HEK293 (cell line): Measurements from ENCODE around the gene OXCT2.

ENCODE experiments used
- CTCF ChIA-PET: fragments of 350-600 bp; formaldehyde crosslinking; extraction: SDS; loops from one replicate; lab custom pipeline; 2021; ENCODE audit warnings: antibody characterized with exemption; lab: Yijun Ruan, JAX
- POLR2A ChIA-PET: fragments of 300-600 bp; formaldehyde crosslinking; extraction: SDS; loops from one replicate; lab custom pipeline; 2020; ENCODE audit warnings: antibody characterized with exemption, inconsistent platforms; lab: Yijun Ruan, JAX
- H3K27ac ChIP-seq: fragments of 200-500 bp; sonication (Bioruptor generic); 2 replicates; pipeline ENCODE4 v1.5.1; 2014; ENCODE audit warnings: low read depth, low read length, control low read depth, inconsistent platforms; ENCODE audit errors: extremely low read depth
- H3K36me3 ChIP-seq, 2 experiments: fragments of 200-500 bp in 1 of 2; sonication (Bioruptor generic) in 1 of 2; 1 replicate in 1 of 2; 2 replicates in 1 of 2; pipeline ENCODE4 v1.5.1; 2014 to 2017; ENCODE audit warnings: inconsistent platforms in 2 of 2, low read length in 2 of 2; ENCODE audit not compliant: control insufficient read depth in 2 of 2, insufficient read depth in 1 of 2
- H3K4me1 ChIP-seq: fragments of 200-500 bp; sonication (Bioruptor generic); 2 replicates; pipeline ENCODE4 v1.5.1; 2014; ENCODE audit warnings: mild to moderate bottlenecking, low read length, inconsistent platforms; ENCODE audit not compliant: control insufficient read depth, insufficient read depth
- H3K4me3 ChIP-seq: 2 replicates; pipeline ENCODE4 v1.5.1; 2011; ENCODE audit warnings: low read depth, mild to moderate bottlenecking, control low read depth, low read length, moderate library complexity
- H3K9me3 ChIP-seq: fragments of 200-500 bp; sonication (Bioruptor generic); 2 replicates; pipeline ENCODE4 v1.5.1; 2014; ENCODE audit warnings: low read depth, low read length, inconsistent platforms; ENCODE audit not compliant: control insufficient read depth, insufficient read depth
- HIC1 ChIP-seq: fragments of 450-650 bp; formaldehyde crosslinking; IDR thresholded peaks from 2 replicates; pipeline ENCODE4 v1.5.1; 2016; ENCODE audit warnings: missing biosample characterization, missing genetic modification characterization
- MZF1 ChIP-seq: fragments of 450-650 bp; formaldehyde crosslinking; IDR thresholded peaks from 2 replicates; pipeline ENCODE4 v1.5.1; 2017; ENCODE audit warnings: missing biosample characterization, missing genetic modification characterization, borderline replicate concordance
- PBX3 ChIP-seq: sonication (generic); formaldehyde crosslinking; IDR thresholded peaks from 2 replicates; pipeline ENCODE4 v1.8.1; 2022; ENCODE audit warnings: mild to moderate bottlenecking, moderate library complexity, missing genetic modification reagents
- REST ChIP-seq: fragments of 450-650 bp; formaldehyde crosslinking; IDR thresholded peaks from 2 replicates; pipeline ENCODE4 v1.5.1; 2016; ENCODE audit warnings: missing biosample characterization, missing genetic modification characterization
- WT1 ChIP-seq: fragments of 450-650 bp; formaldehyde crosslinking; IDR thresholded peaks from 2 replicates; pipeline ENCODE4 v1.5.1; 2016; ENCODE audit warnings: missing biosample characterization, missing genetic modification characterization
- ZFHX2 ChIP-seq: fragments of 450-650 bp; formaldehyde crosslinking; conservative IDR thresholded peaks from 2 replicates; pipeline ENCODE4 v1.5.1; 2016; ENCODE audit warnings: missing biosample characterization, missing genetic modification characterization
- ZFP41 ChIP-seq: fragments of 450-650 bp; formaldehyde crosslinking; IDR thresholded peaks from 2 replicates; pipeline ENCODE4 v1.5.1; 2016; ENCODE audit warnings: missing biosample characterization, missing genetic modification characterization, borderline replicate concordance
- ZNF114 ChIP-seq: fragments of 450-650 bp; formaldehyde crosslinking; IDR thresholded peaks from 2 replicates; pipeline ENCODE4 v1.5.0; 2017; ENCODE audit warnings: missing biosample characterization, missing genetic modification characterization
- ZNF138 ChIP-seq: fragments of 450-650 bp; formaldehyde crosslinking; IDR thresholded peaks from 2 replicates; pipeline ENCODE4 v1.5.1; 2016; ENCODE audit warnings: missing biosample characterization, missing genetic modification characterization, borderline replicate concordance
- ZNF146 ChIP-seq: fragments of 450-650 bp; formaldehyde crosslinking; IDR thresholded peaks from 2 replicates; pipeline ENCODE4 v1.5.1; 2016; ENCODE audit warnings: missing biosample characterization, missing genetic modification characterization
- ZNF19 ChIP-seq: fragments of 450-650 bp; formaldehyde crosslinking; IDR thresholded peaks from 2 replicates; pipeline ENCODE4; 2016; ENCODE audit warnings: missing biosample characterization, missing genetic modification characterization, low read depth
- ZNF202 ChIP-seq: fragments of 450-650 bp; formaldehyde crosslinking; IDR thresholded peaks from 2 replicates; pipeline ENCODE4 v1.5.1; 2016; ENCODE audit warnings: missing biosample characterization, missing genetic modification characterization, borderline replicate concordance
- ZNF211 ChIP-seq: fragments of 450-650 bp; formaldehyde crosslinking; IDR thresholded peaks from 2 replicates; pipeline ENCODE4 v1.5.1; 2016; ENCODE audit warnings: low read depth, missing biosample characterization, missing genetic modification characterization
- ZNF214 ChIP-seq: fragments of 450-650 bp; formaldehyde crosslinking; IDR thresholded peaks from 2 replicates; pipeline ENCODE4 v1.5.1; 2017; ENCODE audit warnings: missing biosample characterization, mild to moderate bottlenecking, missing genetic modification characterization, borderline replicate concordance
- ZNF248 ChIP-seq: fragments of 450-650 bp; formaldehyde crosslinking; IDR thresholded peaks from 2 replicates; pipeline ENCODE4 v1.5.1; 2017; ENCODE audit warnings: missing biosample characterization, missing genetic modification characterization
- ZNF292 ChIP-seq: fragments of 450-650 bp; formaldehyde crosslinking; IDR thresholded peaks from 2 replicates; pipeline ENCODE4 v1.5.1; 2016; ENCODE audit warnings: low read depth, missing biosample characterization, missing genetic modification characterization, borderline replicate concordance
- ZNF302 ChIP-seq: fragments of 450-650 bp; formaldehyde crosslinking; IDR thresholded peaks from 2 replicates; pipeline ENCODE4 v1.5.1; 2016; ENCODE audit warnings: missing biosample characterization, missing genetic modification characterization, low read depth
- ZNF433 ChIP-seq: fragments of 450-650 bp; formaldehyde crosslinking; IDR thresholded peaks from 2 replicates; pipeline ENCODE4 v1.5.1; 2016; ENCODE audit warnings: missing biosample characterization, missing genetic modification characterization, low read depth
- ZNF449 ChIP-seq: fragments of 450-650 bp; formaldehyde crosslinking; IDR thresholded peaks from 2 replicates; pipeline ENCODE4 v1.5.1; 2017; ENCODE audit warnings: missing biosample characterization, mild to moderate bottlenecking, missing genetic modification characterization, moderate library complexity
- ZNF610 ChIP-seq: fragments of 450-650 bp; formaldehyde crosslinking; IDR thresholded peaks from 2 replicates; pipeline ENCODE4 v1.5.1; 2016; ENCODE audit warnings: missing biosample characterization, missing genetic modification characterization, borderline replicate concordance
- ZNF621 ChIP-seq: fragments of 450-650 bp; formaldehyde crosslinking; IDR thresholded peaks from 2 replicates; pipeline ENCODE4 v1.5.1; 2017; ENCODE audit warnings: missing biosample characterization, missing genetic modification characterization
- ZNF639 ChIP-seq: fragments of 450-650 bp; formaldehyde crosslinking; IDR thresholded peaks from 2 replicates; pipeline ENCODE4 v1.5.1; 2016; ENCODE audit warnings: missing biosample characterization, missing genetic modification characterization
- ZNF777 ChIP-seq: fragments of 450-650 bp; formaldehyde crosslinking; IDR thresholded peaks from 2 replicates; pipeline ENCODE4 v1.5.1; 2017; ENCODE audit warnings: missing biosample characterization, missing genetic modification characterization, borderline replicate concordance
- ZNF830 ChIP-seq: fragments of 450-650 bp; IDR thresholded peaks from 2 replicates; pipeline ENCODE4 v1.5.0; 2018; ENCODE audit warnings: missing biosample characterization, missing genetic modification characterization, low read depth, mild to moderate bottlenecking, moderate library complexity

Gene OXCT2

GRCh38 chr1:39781349-39781715, 10.2 kb upstream of the OXCT2 start:
- no peak overlapping the region for H3K27ac ChIP-seq
- CTCF ChIA-PET: interaction anchor here (2.2 kb wide), 1 partner anchor 18 kb away, joined by 9 read pairs; no protein-coding TSS in a partner anchor
- H3K36me3 ChIP-seq: no peaks in the 10 kb centered on the region
- no peaks in the 10 kb centered on the region for H3K9me3 ChIP-seq
- H3K4me3 ChIP-seq: no peak overlapping the region
- TF ChIP-seq ZNF248 (tag by site-specific recombination): no peak
- TF ChIP-seq ZNF621: no peak
- TF ChIP-seq ZFP41 (tag by site-specific recombination): no peak
- TF ChIP-seq ZFHX2 (tag by site-specific recombination): no peak
- TF ChIP-seq ZNF433 (tag by site-specific recombination): no peak
- no peak for TF ChIP-seq WT1 (tag by site-specific recombination)
- TF ChIP-seq MZF1 (tag by site-specific recombination): no peak
- no peak for TF ChIP-seq ZNF211 (tag by site-specific recombination)
- no peak for TF ChIP-seq ZNF302 (tag by site-specific recombination)
- no peak for TF ChIP-seq ZNF138 (tag by site-specific recombination)
- TF ChIP-seq ZNF610: no peak
- TF ChIP-seq HIC1 (tag by site-specific recombination): no peak
- TF ChIP-seq ZNF449 (tag by site-specific recombination): no peak
- no peak for TF ChIP-seq ZNF639 (tag by site-specific recombination)
- no peak for TF ChIP-seq ZNF19 (tag by site-specific recombination)
- TF ChIP-seq ZNF146 (tag by site-specific recombination): no peak
- TF ChIP-seq ZNF292 (tag by site-specific recombination): no peak
- no peak for TF ChIP-seq ZNF114 (tag by site-specific recombination)
- TF ChIP-seq ZNF214 (tag by site-specific recombination): no peak
- TF ChIP-seq, all 188 proteins: peak for 0
- POLR2A ChIA-PET: interaction anchor here (0.7 kb wide), 1 partner anchor 14 kb away, joined by 3 read pairs; no protein-coding TSS in a partner anchor
- peaks cover 5% of the 10 kb centered on the region for H3K4me1 ChIP-seq

GRCh38 chr1:39779821-39780220, 8.7 kb upstream of the OXCT2 start:
- Histone ChIP-seq H3K27ac (no peak overlapping the region), H3K4me3 (no peak overlapping the region), H3K36me3 (no peaks in the 10 kb centered on the region), H3K9me3 (no peaks in the 10 kb centered on the region), H3K4me1 (peaks cover 5% of the 10 kb centered on the region)
- CTCF ChIA-PET: interaction anchor here (0.5 kb wide), 1 partner anchor 109 kb away, joined by 3 read pairs; no protein-coding TSS in a partner anchor
- POLR2A ChIA-PET: interaction anchor here (0.9 kb wide), 1 partner anchor 9 kb away, joined by 3 read pairs; the partner anchor contains the start of gene BMP8B
- TF ChIP-seq PBX3 (CRISPR knock-in tag): no peak
- no peak for TF ChIP-seq ZNF621
- TF ChIP-seq ZNF202 (tag by site-specific recombination): no peak
- TF ChIP-seq ZNF777 (tag by site-specific recombination): no peak
- no peak for TF ChIP-seq ZNF830 (tag by site-specific recombination)
- TF ChIP-seq REST (tag by site-specific recombination): no peak
